OCI-LY3 (cell line): Measurements from ENCODE around the gene AGPAT4.

Experiments used
- CTCF ChIP-seq: fragments of 200-600, 300-600 bp; sonication (generic); IDR thresholded peaks from 2 replicates; pipeline ENCODE4 v1.5.1; 2014; ENCODE audit warnings: antibody characterized with exemption, low read length, low read depth
- EZH2phosphoT487 ChIP-seq: fragments of 200-600 bp; shearing (Covaris generic); IDR thresholded peaks from 2 replicates; pipeline ENCODE4 v1.6.1; 2018; ENCODE audit warnings: antibody characterized with exemption, mixed run types, low read depth

GRCh38 chr6:161166176-161166575 lies 107.7 kb downstream of the AGPAT4 start:
- TF ChIP-seq CTCF = no peak
- TF ChIP-seq EZH2phosphoT487 = no peak
